ENCODE results near the gene SDK1. TPM values are rescaled to one million over a fixed set of nuclear protein-coding genes. Genes with fewer than 3 reads are reported as not detected.

Gene SDK1
- total RNA-seq, 1 donor from 2014 or later, result 5.4 TPM

DNA sequence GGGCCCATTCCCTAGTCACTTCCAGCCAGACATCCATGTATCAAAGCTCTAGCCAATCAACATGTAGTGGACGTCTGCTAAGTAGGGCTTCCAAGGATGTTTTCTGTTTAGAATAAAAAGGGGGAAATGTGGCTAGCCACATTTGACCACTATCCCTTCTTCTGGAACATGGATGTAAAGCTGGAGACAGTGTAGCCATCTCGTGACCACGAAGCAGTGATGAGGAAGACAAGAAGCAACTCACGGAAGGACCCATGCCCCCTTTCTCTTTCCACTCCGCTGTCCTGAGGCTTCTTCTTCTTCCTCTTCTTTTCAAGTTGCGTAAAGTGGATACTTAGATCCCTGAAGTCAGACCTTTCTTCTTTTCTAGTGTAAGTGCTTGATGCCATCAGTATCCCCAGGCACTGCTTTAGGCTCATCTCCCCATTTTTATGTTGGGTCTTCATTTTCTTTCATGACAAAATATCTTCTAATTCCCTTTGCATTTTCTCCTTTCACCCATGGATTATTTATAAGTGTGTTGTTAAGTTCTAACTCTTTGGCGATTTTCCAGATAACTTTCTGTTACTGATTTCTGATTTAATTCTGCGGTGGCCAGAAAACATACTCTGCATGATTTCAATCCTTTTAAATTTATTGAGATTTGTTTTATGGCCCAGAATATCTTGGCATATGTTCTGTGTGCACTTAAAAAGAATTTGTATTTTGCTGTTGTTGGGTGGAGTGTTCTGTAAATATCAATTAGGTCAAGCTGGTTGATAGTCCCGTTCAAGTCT is 594.5 kb downstream of the SDK1 start:
- Mint-ChIP-seq H3K4me3 (ENCODE audit: unreplicated experiment) (no peak overlapping the region), H3K4me1 (ENCODE audit: unreplicated experiment) (no peaks in the 10 kb centered on the region), H3K9me3 (ENCODE audit: unreplicated experiment) (peaks cover 3% of the 10 kb centered on the region), H3K27me3 (ENCODE audit: unreplicated experiment) (no peaks in the 10 kb centered on the region), H3K27ac (ENCODE audit: unreplicated experiment) (no peak overlapping the region), H3K36me3 (ENCODE audit: unreplicated experiment) (no peaks in the 10 kb centered on the region)
- no peak for DNase-seq (ENCODE audit: extremely low spot score, unreplicated experiment)
- TF ChIP-seq, protein P1, sequence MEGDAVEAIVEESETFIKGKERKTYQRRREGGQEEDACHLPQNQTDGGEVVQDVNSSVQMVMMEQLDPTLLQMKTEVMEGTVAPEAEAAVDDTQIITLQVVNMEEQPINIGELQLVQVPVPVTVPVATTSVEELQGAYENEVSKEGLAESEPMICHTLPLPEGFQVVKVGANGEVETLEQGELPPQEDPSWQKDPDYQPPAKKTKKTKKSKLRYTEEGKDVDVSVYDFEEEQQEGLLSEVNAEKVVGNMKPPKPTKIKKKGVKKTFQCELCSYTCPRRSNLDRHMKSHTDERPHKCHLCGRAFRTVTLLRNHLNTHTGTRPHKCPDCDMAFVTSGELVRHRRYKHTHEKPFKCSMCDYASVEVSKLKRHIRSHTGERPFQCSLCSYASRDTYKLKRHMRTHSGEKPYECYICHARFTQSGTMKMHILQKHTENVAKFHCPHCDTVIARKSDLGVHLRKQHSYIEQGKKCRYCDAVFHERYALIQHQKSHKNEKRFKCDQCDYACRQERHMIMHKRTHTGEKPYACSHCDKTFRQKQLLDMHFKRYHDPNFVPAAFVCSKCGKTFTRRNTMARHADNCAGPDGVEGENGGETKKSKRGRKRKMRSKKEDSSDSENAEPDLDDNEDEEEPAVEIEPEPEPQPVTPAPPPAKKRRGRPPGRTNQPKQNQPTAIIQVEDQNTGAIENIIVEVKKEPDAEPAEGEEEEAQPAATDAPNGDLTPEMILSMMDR (IDR thresholded peaks at IDR 0.05), result no peak

DNA sequence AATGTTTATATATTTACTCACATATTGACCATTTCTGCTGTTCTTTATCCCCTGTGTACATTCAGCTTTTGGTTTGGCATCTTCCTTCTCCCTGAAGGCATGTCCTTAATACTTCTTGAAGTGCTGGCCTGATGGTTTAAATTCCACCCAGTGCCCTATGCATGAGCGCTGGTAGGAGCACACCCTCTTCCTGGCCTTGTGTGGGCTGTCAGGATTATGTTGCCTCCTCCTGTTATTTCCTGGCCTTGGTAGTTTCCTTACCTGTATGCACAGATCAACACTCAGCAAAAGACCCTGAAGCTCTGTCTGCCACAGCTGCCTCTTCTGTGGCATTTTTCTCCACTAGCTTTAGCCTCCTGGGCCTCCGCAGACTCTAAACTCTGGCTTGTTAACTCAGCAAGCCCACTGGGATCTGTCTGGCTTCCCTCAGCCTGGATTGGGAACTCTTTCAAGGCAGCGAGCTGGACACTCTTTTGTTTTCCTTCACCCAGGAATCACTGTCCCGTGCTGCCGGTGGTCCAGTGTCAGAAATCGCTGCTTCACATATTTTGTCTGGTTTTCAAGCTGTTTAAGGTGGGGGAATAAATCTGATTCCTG is 595.2 kb downstream of the SDK1 start:
- no peak for DNase-seq (ENCODE audit: extremely low spot score, unreplicated experiment)
- Mint-ChIP-seq H3K27me3 (ENCODE audit: unreplicated experiment) (no peaks in the 10 kb centered on the region), H3K9me3 (ENCODE audit: unreplicated experiment) (peaks cover 3% of the 10 kb centered on the region), H3K4me3 (ENCODE audit: unreplicated experiment) (no peak overlapping the region), H3K36me3 (ENCODE audit: unreplicated experiment) (no peaks in the 10 kb centered on the region), H3K27ac (ENCODE audit: unreplicated experiment) (no peak overlapping the region), H3K4me1 (ENCODE audit: unreplicated experiment) (no peaks in the 10 kb centered on the region)
- TF ChIP-seq, protein P1 (IDR thresholded peaks at IDR 0.05), result no peak

GRCh38 chr7:3897430-3898372 is 596.6 kb downstream of the SDK1 start:
- Mint-ChIP-seq H3K9me3 (ENCODE audit: unreplicated experiment) (no peaks in the 10 kb centered on the region), H3K4me1 (ENCODE audit: unreplicated experiment) (no peaks in the 10 kb centered on the region), H3K27me3 (ENCODE audit: unreplicated experiment) (no peaks in the 10 kb centered on the region), H3K27ac (ENCODE audit: unreplicated experiment) (no peak overlapping the region), H3K36me3 (ENCODE audit: unreplicated experiment) (no peaks in the 10 kb centered on the region), H3K4me3 (ENCODE audit: unreplicated experiment) (no peak overlapping the region)
- TF ChIP-seq, protein P1 (IDR thresholded peaks at IDR 0.05), result peak; percentile 87
- DNase-seq (ENCODE audit: extremely low spot score, unreplicated experiment), result no peak

- Mint-ChIP-seq H3K4me3 (ENCODE audit: unreplicated experiment) (no peak overlapping the region), H3K9me3 (ENCODE audit: unreplicated experiment) (no peaks in the 10 kb centered on the region)
These were observed 598.5 kb downstream of the SDK1 start for GRCh38 chr7:3899559-3899991.

More at GRCh38 chr7:3899559-3899991, 598.5 kb downstream of the SDK1 start:
- Mint-ChIP-seq H3K4me1 (ENCODE audit: unreplicated experiment) (no peaks in the 10 kb centered on the region), H3K36me3 (ENCODE audit: unreplicated experiment) (no peaks in the 10 kb centered on the region), H3K27ac (ENCODE audit: unreplicated experiment) (no peak overlapping the region), H3K27me3 (ENCODE audit: unreplicated experiment) (no peaks in the 10 kb centered on the region)
- TF ChIP-seq, protein P1 (IDR thresholded peaks at IDR 0.05), result no peak
- no peak for DNase-seq (ENCODE audit: extremely low spot score, unreplicated experiment)

Data from osteocyte (in vitro differentiated cells).